GM12875 (cell line): ENCODE results near the gene RGL1.

Source experiments
- H3K4me3 ChIP-seq: one replicate; pipeline ENCODE4 v1.5.1; 2011; ENCODE audit warnings: low read depth, low read length, control low read depth
- CTCF ChIP-seq: IDR thresholded peaks from 2 replicates; pipeline ENCODE4 v1.5.1; 2011; ENCODE audit warnings: low read depth, mild to moderate bottlenecking, control low read depth, inconsistent platforms, low read length, moderate library complexity, borderline replicate concordance; ENCODE audit not compliant: insufficient read depth

RGL1 gene

GRCh38 chr1:183892351-183892793 is 87.5 kb downstream of the RGL1 start:
- H3K4me3 ChIP-seq, result no peak overlapping the region
- TF ChIP-seq CTCF, result no peak

GRCh38 chr1:183893561-183894289 is 88.8 kb downstream of the RGL1 start:
- no peak overlapping the region for H3K4me3 ChIP-seq
- TF ChIP-seq CTCF, result no peak

- no peak for TF ChIP-seq CTCF
- H3K4me3 ChIP-seq, result no peak overlapping the region
Measured at GRCh38 chr1:183894290-183894565, 89.3 kb downstream of the RGL1 start.

GRCh38 chr1:183896466-183897048 is 91.6 kb downstream of the RGL1 start:
- no peak overlapping the region for H3K4me3 ChIP-seq
- no peak for TF ChIP-seq CTCF

GRCh38 chr1:183898001-183898396 is 93.1 kb downstream of the RGL1 start:
- TF ChIP-seq CTCF, result 0 out of 2 replicates have a peak, but pooled peaks have one; percentile 7
- peak overlapping the region; percentile 24 for H3K4me3 ChIP-seq

GRCh38 chr1:183898610-183899009 is 93.7 kb downstream of the RGL1 start:
- no peak for TF ChIP-seq CTCF
- H3K4me3 ChIP-seq, result no peak overlapping the region

- H3K4me3 ChIP-seq, result no peak overlapping the region
- no peak for TF ChIP-seq CTCF
Measured at GRCh38 chr1:183901748-183902330, 96.9 kb downstream of the RGL1 start.
